Measurements from ENCODE around the gene VPS45.

DNA sequence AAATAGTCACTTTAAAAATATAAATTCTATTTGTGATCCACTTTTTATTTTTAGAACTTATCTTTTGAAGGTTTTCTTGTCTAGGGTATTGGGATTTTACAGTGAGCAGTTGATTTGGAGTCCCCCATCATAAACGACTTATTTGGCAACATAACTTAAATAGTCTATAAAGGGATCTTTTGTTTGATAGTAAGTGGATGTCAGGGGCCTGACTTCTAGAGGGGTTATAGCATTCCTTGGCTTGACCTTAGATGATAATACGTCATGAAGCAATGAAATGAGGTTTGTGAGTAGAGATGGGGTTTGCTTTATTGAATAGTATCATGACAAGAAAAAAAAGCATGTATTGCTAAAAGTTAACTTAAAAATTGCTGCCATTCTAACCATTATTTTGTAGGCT lies 17.8 kb downstream of the VPS45 start:
- no peak for TF ChIP-seq CTCF (IDR thresholded peaks at IDR 0.05; ENCODE audit: control extremely low read depth in 1 of 3, insufficient read depth in 1 of 3, low read depth in 1 of 3, low read length in 3 of 3)
- TF ChIP-seq ZNF274 (IDR thresholded peaks at IDR 0.05; ENCODE audit: borderline replicate concordance, extremely low read depth, low read length) = no peak
- TF ChIP-seq CHD2 (IDR thresholded peaks at IDR 0.05; ENCODE audit: low read length) = no peak
- no peak for TF ChIP-seq USF2 (IDR thresholded peaks at IDR 0.05; ENCODE audit: low read length)
- TF ChIP-seq MAX (IDR thresholded peaks at IDR 0.05) = no peak
- TF ChIP-seq CBX8 (IDR thresholded peaks at IDR 0.05; ENCODE audit: borderline replicate concordance, low read depth, low read length) = no peak
- no peak for TF ChIP-seq SIN3A (conservative IDR thresholded peaks at IDR 0.05 in 1 of 2, IDR thresholded peaks at IDR 0.05 in 1 of 2; ENCODE audit: low read depth in 1 of 2, low read length in 2 of 2)
- no peak for TF ChIP-seq JUN (IDR thresholded peaks at IDR 0.05; ENCODE audit: low read depth, low read length)
- no peak for TF ChIP-seq EP300 (IDR thresholded peaks at IDR 0.05; ENCODE audit: borderline replicate concordance in 1 of 2, low read depth in 2 of 2, low read length in 2 of 2)
- TF ChIP-seq RAD21 (IDR thresholded peaks at IDR 0.05 in 1 of 2, conservative IDR thresholded peaks at IDR 0.05 in 1 of 2; ENCODE audit: low read depth in 2 of 2, low read length in 2 of 2) = no peak
- TF ChIP-seq EGR1 (IDR thresholded peaks at IDR 0.05; ENCODE audit: borderline replicate concordance, low read depth, low read length) = no peak
- no peak for TF ChIP-seq CEBPB (IDR thresholded peaks at IDR 0.05; ENCODE audit: low read depth, low read length)
- TF ChIP-seq EZH2 (IDR thresholded peaks at IDR 0.05; ENCODE audit: low read depth, low read length, severe bottlenecking) = no peak
- no peak for TF ChIP-seq SP2 (IDR thresholded peaks at IDR 0.05; ENCODE audit: low read length)

All from H1 (cell line).